ENCODE results near the gene SLC15A5. TPM values are rescaled to one million over a fixed set of nuclear protein-coding genes. Genes with fewer than 3 reads are reported as not detected.

Gene SLC15A5
- total RNA-seq, 1 experiment from 2014 or later: not detected

DNA sequence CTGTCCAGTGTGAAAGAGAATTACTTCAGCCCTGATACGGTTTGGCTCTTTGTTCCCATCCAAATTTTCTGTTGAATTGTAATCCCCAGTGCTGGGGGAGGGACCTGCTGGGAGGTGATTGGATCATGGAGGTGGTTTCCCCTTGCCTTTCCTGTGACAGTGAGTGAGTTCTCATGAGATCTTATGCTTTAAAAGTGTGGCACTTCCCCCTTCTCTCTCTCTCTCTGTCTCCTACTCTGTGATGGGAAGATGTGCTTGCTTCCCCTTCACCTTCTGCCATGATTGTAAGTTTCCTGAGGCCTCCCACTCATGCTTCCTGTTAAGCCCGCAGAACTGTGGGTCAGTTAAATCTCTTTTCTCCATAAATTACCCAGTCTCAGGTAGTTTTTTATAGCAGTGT, 5.5 kb upstream of the SLC15A5 start:
- no peak for DNase-seq
- no peaks in the 10 kb centered on the region for H3K36me3 Mint-ChIP-seq (ENCODE audit: insufficient read depth, unreplicated experiment)
- no peaks in the 10 kb centered on the region for H3K4me1 Mint-ChIP-seq (ENCODE audit: low read depth, unreplicated experiment)
- TF ChIP-seq, protein P1, sequence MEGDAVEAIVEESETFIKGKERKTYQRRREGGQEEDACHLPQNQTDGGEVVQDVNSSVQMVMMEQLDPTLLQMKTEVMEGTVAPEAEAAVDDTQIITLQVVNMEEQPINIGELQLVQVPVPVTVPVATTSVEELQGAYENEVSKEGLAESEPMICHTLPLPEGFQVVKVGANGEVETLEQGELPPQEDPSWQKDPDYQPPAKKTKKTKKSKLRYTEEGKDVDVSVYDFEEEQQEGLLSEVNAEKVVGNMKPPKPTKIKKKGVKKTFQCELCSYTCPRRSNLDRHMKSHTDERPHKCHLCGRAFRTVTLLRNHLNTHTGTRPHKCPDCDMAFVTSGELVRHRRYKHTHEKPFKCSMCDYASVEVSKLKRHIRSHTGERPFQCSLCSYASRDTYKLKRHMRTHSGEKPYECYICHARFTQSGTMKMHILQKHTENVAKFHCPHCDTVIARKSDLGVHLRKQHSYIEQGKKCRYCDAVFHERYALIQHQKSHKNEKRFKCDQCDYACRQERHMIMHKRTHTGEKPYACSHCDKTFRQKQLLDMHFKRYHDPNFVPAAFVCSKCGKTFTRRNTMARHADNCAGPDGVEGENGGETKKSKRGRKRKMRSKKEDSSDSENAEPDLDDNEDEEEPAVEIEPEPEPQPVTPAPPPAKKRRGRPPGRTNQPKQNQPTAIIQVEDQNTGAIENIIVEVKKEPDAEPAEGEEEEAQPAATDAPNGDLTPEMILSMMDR (IDR thresholded peaks at IDR 0.05; ENCODE audit: unreplicated experiment): no peak
- H3K27me3 Mint-ChIP-seq (ENCODE audit: unreplicated experiment): no peaks in the 10 kb centered on the region
- CTCF ChIA-PET: no interaction called here
- no peak overlapping the region for H3K27ac Mint-ChIP-seq (ENCODE audit: unreplicated experiment)
- no peaks in the 10 kb centered on the region for H3K9me3 Mint-ChIP-seq (ENCODE audit: low read depth, unreplicated experiment)
- intact Hi-C loops (cut with micrococcal nuclease; ENCODE audit: unreplicated experiment): no loop called here
- no TSS peak for BruUV-seq (replicated peaks)
- no peak overlapping the region for H3K4me3 Mint-ChIP-seq (ENCODE audit: low read depth, unreplicated experiment)

DNA sequence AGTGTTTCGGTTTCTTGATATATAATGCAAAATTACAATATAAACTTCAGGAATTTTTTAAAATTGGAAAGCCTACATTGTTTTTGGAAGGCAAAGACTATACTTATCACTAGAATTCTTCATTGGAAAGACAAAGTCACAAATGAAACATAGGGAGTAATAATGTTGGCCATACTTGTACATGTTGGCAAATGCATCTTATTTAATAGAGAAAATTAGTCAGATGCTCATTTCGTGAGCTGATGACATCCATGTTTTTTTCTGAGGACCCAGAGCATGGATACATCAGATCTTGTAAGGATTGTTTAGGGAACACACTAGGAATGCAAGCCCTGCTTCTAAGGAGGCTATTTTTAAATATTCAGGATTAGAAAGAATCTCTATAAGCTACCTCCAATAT, 4.6 kb upstream of the SLC15A5 start:
- Mint-ChIP-seq H3K9me3 (ENCODE audit: low read depth, unreplicated experiment) (no peaks in the 10 kb centered on the region), H3K4me1 (ENCODE audit: low read depth, unreplicated experiment) (no peaks in the 10 kb centered on the region), H3K27ac (ENCODE audit: unreplicated experiment) (no peak overlapping the region), H3K4me3 (ENCODE audit: low read depth, unreplicated experiment) (no peak overlapping the region), H3K27me3 (ENCODE audit: unreplicated experiment) (no peaks in the 10 kb centered on the region), H3K36me3 (ENCODE audit: insufficient read depth, unreplicated experiment) (no peaks in the 10 kb centered on the region)
- BruUV-seq (replicated peaks): no TSS peak
- intact Hi-C loops (cut with micrococcal nuclease; ENCODE audit: unreplicated experiment): no loop called here
- no peak for DNase-seq
- TF ChIP-seq, protein P1 (IDR thresholded peaks at IDR 0.05; ENCODE audit: unreplicated experiment): no peak
- CTCF ChIA-PET: no interaction called here

DNA sequence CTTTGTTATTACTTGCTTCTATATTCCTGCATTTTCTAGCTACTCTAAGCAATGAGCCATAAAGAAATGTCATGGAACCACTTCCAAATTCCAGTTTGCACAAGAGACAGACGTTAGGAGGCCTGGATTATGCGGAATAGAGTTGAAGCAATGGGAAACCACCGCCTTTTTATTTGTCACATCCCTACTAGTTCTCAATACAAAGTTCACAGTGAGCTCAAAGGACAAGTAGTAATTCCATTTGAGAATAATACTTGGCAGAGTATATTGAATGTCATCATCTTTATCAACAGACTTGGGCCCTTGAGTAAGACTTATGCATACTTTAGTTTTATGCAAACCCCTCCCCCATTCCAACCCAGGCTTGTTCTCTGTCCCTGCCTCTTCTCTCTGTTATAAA, 3.7 kb upstream of the SLC15A5 start:
- BruUV-seq (replicated peaks): no TSS peak
- Mint-ChIP-seq H3K36me3 (ENCODE audit: insufficient read depth, unreplicated experiment) (no peaks in the 10 kb centered on the region), H3K4me3 (ENCODE audit: low read depth, unreplicated experiment) (no peak overlapping the region), H3K4me1 (ENCODE audit: low read depth, unreplicated experiment) (no peaks in the 10 kb centered on the region), H3K27me3 (ENCODE audit: unreplicated experiment) (no peaks in the 10 kb centered on the region), H3K9me3 (ENCODE audit: low read depth, unreplicated experiment) (no peaks in the 10 kb centered on the region), H3K27ac (ENCODE audit: unreplicated experiment) (no peak overlapping the region)
- intact Hi-C loops (cut with micrococcal nuclease; ENCODE audit: unreplicated experiment): no loop called here
- CTCF ChIA-PET: no interaction called here
- no peak for DNase-seq
- TF ChIP-seq, protein P1 (IDR thresholded peaks at IDR 0.05; ENCODE audit: unreplicated experiment): no peak

DNA sequence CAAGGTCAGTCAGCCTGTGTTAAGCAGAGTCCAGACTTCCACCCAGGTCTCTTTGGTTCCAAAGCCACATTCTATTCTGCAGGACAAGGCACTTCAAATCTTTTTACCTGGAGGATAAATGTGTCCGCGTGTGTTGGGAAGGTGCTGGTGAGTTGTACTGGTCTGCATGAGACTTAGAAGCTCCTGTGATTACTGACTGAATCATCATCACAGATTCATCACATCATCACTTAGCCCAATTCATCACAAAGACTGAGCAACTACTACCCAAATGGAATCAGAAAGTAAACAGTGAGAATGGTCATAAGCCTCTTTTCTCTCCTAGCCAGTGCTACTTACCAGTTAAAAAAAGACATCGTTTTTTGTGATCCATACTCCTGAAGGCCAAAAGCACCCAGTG, 5.3 kb downstream of the SLC15A5 start:
- no peak overlapping the region for H3K27ac Mint-ChIP-seq (ENCODE audit: unreplicated experiment)
- no peaks in the 10 kb centered on the region for H3K27me3 Mint-ChIP-seq (ENCODE audit: unreplicated experiment)
- intact Hi-C loops (cut with micrococcal nuclease; ENCODE audit: unreplicated experiment): no loop called here
- no TSS peak for BruUV-seq (replicated peaks)
- CTCF ChIA-PET: no interaction called here
- no peak overlapping the region for H3K4me3 Mint-ChIP-seq (ENCODE audit: low read depth, unreplicated experiment)
- H3K36me3 Mint-ChIP-seq (ENCODE audit: insufficient read depth, unreplicated experiment): no peaks in the 10 kb centered on the region
- peaks cover 17% of the 10 kb centered on the region for H3K4me1 Mint-ChIP-seq (ENCODE audit: low read depth, unreplicated experiment)
- TF ChIP-seq, protein P1 (IDR thresholded peaks at IDR 0.05; ENCODE audit: unreplicated experiment): no peak
- no peak for DNase-seq
- H3K9me3 Mint-ChIP-seq (ENCODE audit: low read depth, unreplicated experiment): peaks cover 3% of the 10 kb centered on the region

DNA sequence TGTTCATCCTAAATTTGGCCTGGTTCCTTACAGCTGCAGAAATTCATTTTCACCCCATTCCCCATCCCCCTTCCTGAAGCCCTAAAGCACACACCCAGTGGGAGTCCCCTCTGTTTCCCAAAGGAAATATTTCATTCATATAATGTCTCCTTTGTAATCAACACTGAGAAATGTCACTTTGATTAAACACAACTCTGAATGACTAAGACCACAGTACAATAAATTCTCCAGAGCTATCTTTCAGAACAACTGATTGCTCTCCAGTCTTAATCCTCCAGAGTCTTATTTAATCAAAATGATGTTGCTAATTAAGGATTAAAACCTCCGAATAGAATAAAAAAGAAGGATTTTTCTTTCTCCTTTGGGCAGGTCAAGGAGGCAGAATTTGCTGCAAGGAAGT, 6.4 kb downstream of the SLC15A5 start:
- Mint-ChIP-seq H3K36me3 (ENCODE audit: insufficient read depth, unreplicated experiment) (no peaks in the 10 kb centered on the region), H3K9me3 (ENCODE audit: low read depth, unreplicated experiment) (peaks cover 3% of the 10 kb centered on the region), H3K27ac (ENCODE audit: unreplicated experiment) (no peak overlapping the region), H3K4me1 (ENCODE audit: low read depth, unreplicated experiment) (peaks cover 17% of the 10 kb centered on the region), H3K27me3 (ENCODE audit: unreplicated experiment) (no peaks in the 10 kb centered on the region), H3K4me3 (ENCODE audit: low read depth, unreplicated experiment) (no peak overlapping the region)
- intact Hi-C loops (cut with micrococcal nuclease; ENCODE audit: unreplicated experiment): no loop called here
- DNase-seq: no peak
- no TSS peak for BruUV-seq (replicated peaks)
- TF ChIP-seq, protein P1 (IDR thresholded peaks at IDR 0.05; ENCODE audit: unreplicated experiment): no peak
- CTCF ChIA-PET: no interaction called here
